ENCODE data around the gene ETDA.
"Not testable (repeated sequence)": the region's sequence is repeated elsewhere in the genome, so short reads cannot be mapped to it uniquely, and the experiment has no call there.

GRCh38 chrX:135206427-135206826 is 45.4 kb upstream of the ETDA start:
- not testable (repeated sequence) for TF ChIP-seq POLR2AphosphoS5 (IDR thresholded peaks at IDR 0.05; ENCODE audit: low read depth); CTCF (IDR thresholded peaks at IDR 0.05; ENCODE audit: insufficient read depth, low read length)

All from HL-60 (cell line).